H54 (cell line): ENCODE results near the gene ANO7.
"Not testable (repeated sequence)": the region's sequence is repeated elsewhere in the genome, so short reads cannot be mapped to it uniquely, and the experiment has no call there.

ENCODE experiments used
- DNase-seq: peaks from one replicate; pipeline ENCODE4 v3.0.0; 2011; ENCODE audit warnings: low spot score, mixed read lengths; ENCODE audit not compliant: insufficient read length
- FAIRE-seq: peaks from 3 replicates; lab custom pipeline; 2011; peaks lifted over from hg19 to GRCh38; lab: Jason Lieb, UNC
- POLR2A ChIP-seq: IDR thresholded peaks from 2 replicates; pipeline ENCODE4 v1.6.1; 2011; ENCODE audit warnings: low read depth, mild to moderate bottlenecking, low read length

ANO7 gene

GRCh38 chr2:241190291-241190981 lies 2.0 kb downstream of the ANO7 start:
- no peak for TF ChIP-seq POLR2A
- no peak for DNase-seq
- FAIRE-seq, result no peak

DNA sequence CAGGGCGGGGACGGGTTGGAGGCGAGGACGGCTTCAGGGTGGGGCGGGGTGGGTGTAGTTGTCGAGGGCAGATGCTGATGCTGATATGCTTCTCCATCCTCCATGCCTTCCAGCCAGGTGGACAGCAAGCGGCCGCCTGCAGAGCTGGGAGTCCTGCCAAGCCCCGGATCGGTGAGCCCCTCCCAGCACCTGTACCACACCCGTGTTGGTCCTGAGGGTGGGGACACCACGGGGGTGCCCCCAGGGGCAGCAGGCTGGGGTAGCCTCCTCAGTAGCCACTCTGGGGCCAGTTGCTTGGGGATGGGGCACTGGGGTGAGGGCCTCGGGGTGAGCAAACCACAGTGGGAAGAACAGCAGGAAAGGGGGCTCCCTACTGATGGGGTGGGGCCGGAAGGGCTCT lies 2.6 kb downstream of the ANO7 start:
- DNase-seq (no peak), FAIRE-seq (no peak)
- TF ChIP-seq POLR2A, result no peak

DNA sequence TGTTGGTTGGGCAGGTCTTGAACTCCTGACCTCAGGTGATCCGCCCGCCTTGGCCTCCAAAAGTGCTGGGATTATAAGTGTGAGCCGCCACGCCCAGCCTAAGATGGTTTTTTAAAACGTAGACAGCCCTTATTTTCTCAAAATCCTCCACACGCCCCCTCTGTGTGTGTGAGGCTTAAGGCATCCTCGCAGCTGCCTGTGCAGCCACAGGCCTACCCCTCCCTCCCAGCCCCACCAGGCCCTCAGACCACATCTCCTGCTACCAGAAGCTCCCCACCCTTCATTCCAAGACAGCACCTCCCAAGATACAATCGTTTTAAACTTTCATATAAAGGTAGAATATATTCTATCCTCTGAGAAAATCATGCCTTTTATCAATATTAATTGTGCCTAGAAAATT lies 4.8 kb downstream of the ANO7 start:
- no peak for DNase-seq
- FAIRE-seq, result no peak
- no peak for TF ChIP-seq POLR2A

GRCh38 chr2:241194811-241195210 lies 6.3 kb downstream of the ANO7 start:
- no peak for TF ChIP-seq POLR2A
- FAIRE-seq (no peak), DNase-seq (no peak)

GRCh38 chr2:241195506-241196130 lies 7.1 kb downstream of the ANO7 start:
- no peak for TF ChIP-seq POLR2A
- FAIRE-seq (no peak), DNase-seq (no peak)

GRCh38 chr2:241197246-241197645 lies 8.8 kb downstream of the ANO7 start:
- DNase-seq, FAIRE-seq: not testable (repeated sequence)

DNA sequence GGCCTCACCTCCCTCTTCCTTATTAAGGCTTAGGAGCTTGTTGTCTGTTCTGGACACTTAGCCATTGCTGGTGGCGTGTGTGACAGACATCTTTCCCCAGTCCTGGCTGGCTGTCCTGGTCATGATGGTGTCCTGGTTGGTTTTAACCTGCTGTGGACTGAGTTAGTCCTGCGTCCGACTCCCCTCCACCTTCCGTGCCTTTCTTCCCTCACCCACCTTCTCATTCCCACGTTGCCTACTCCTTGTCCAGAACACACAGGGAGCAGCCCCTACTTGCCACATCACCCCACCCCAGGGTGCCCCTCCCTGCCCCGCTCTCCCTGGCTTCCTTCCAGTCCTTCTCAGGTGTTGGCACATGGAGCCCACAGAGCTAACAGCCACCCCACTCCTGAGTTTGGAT lies 9.5 kb downstream of the ANO7 start:
- FAIRE-seq (no peak), DNase-seq (no peak)
- no peak for TF ChIP-seq POLR2A

GRCh38 chr2:241198381-241199279 lies 10.2 kb downstream of the ANO7 start:
- FAIRE-seq, result no peak
- no peak for TF ChIP-seq POLR2A
- DNase-seq, result no peak

- FAIRE-seq, result no peak
- no peak for DNase-seq
- TF ChIP-seq POLR2A, result no peak
Measured at GRCh38 chr2:241199286-241199685, 10.8 kb downstream of the ANO7 start.

DNA sequence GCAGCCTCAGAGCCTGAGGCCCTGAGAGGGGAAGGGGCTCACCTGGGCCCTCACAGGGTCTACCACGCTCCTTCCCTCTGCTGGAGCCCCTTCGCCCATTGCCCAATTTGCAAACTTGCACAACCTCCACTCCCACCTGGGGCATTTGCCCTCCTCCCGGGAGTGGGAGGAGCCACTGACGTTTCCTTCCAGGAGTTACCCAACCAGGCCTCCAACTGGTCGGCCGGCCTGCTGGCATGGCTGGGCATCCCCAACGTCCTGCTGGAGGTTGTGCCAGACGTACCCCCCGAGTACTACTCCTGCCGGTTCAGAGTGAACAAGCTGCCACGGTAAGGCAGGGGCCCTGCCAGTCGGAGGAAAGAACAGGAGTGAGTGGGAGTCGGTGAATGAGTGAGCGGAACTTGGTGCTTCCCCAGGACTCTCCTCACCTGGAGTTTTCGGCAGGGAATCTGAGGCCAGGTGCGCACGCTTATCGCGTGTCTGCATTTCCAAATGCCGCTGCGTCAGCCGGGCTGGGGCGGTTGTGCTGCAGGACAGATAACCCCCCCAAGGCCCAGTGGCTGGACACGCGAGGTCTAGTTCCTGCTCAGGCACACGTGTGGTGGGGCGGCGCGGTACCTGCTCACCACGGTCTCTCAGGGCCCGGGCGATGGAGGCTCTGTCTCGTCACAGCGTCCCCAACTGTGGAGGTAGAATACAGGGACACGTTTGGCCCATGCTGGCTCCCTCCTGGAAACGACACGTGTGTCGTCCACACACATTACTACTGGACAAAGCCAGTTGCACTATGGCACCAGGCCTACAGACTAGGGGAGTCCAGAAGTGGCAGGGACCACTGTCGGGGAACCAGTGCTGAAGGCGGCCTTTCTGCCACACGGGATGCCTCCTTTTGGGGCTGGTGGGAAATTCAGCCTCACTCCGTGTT lies 11.7 kb downstream of the ANO7 start:
- no peak for TF ChIP-seq POLR2A
- DNase-seq (no peak), FAIRE-seq (no peak)

GRCh38 chr2:241200822-241201395 lies 12.4 kb downstream of the ANO7 start:
- FAIRE-seq, result no peak
- DNase-seq, result no peak
- TF ChIP-seq POLR2A, result no peak

- FAIRE-seq, result no peak
- DNase-seq, result no peak
- no peak for TF ChIP-seq POLR2A
Measured at GRCh38 chr2:241201445-241202267, 13.2 kb downstream of the ANO7 start.

- DNase-seq (no peak), FAIRE-seq (no peak)
- TF ChIP-seq POLR2A, result no peak
Measured at GRCh38 chr2:241202268-241202585, 13.8 kb downstream of the ANO7 start.
